Body of pancreas (tissue), 4 donors: Measurements from ENCODE around the gene NXPH4. TPM values are rescaled to one million over a fixed set of nuclear protein-coding genes. Genes with fewer than 3 reads are reported as not detected.

ENCODE experiments used
- ATAC-seq: fragments of 150-250 bp; one replicate; pipeline ENCODE4 v1.9.1; 2016
- DNase-seq, 4 donors: peaks; one replicate each; pipeline ENCODE4 v3.0.0-alpha.2; 2019
- H3K27ac ChIP-seq, 4 donors: fragments of 200-600 bp; sonication (generic); 1 replicate in 3 of 4; 2 replicates in 1 of 4; pipeline versions ENCODE4 v1.5.1 to v1.6.1; 2016 to 2019; ENCODE audit warnings: mild to moderate bottlenecking in 1 of 4, mixed read lengths in 1 of 4, moderate library complexity in 1 of 4
- H3K27me3 ChIP-seq, 2 donors: fragments of 200-600 bp; sonication (generic); one replicate each; pipeline ENCODE4 v1.6.0; 2016; ENCODE audit warnings: mild to moderate bottlenecking in 1 of 2
- H3K36me3 ChIP-seq, 2 donors: fragments of 200-600 bp; sonication (generic); replicated peaks in 1 of 2; 2 replicates each; pipeline ENCODE4 v1.5.1; 2016; ENCODE audit warnings: low read depth in 2 of 2; ENCODE audit not compliant: insufficient read depth in 1 of 2
- H3K4me1 ChIP-seq: fragments of 200-600 bp; sonication (generic); one replicate; pipeline ENCODE4 v1.6.0; 2016
- H3K4me3 ChIP-seq, 2 donors: fragments of 200-600 bp; sonication (generic); 1 replicate in 1 of 2; 2 replicates in 1 of 2; pipeline ENCODE4 v1.5.1; 2016 to 2019
- H3K9me3 ChIP-seq, 3 donors: fragments of 200-600 bp; sonication (generic); 1 replicate in 2 of 3; 2 replicates in 1 of 3; pipeline ENCODE4 v1.5.1; 2016
- CTCF ChIP-seq, 7 experiments: fragments of 450-650 bp in 4 of 7; fragments of 200-600 bp in 3 of 7; sonication (generic) in 3 of 7; IDR thresholded peaks; one replicate each; pipeline ENCODE4 v1.5.1; 2016 to 2019; ENCODE audit warnings: antibody characterized with exemption in 7 of 7
- POLR2A ChIP-seq, 3 donors: fragments of 450-650 bp; IDR thresholded peaks; one replicate each; pipeline ENCODE4 v1.6.1; 2016; ENCODE audit warnings: antibody characterized with exemption in 3 of 3, mild to moderate bottlenecking in 2 of 3
- WGBS, 2 donors: methylation state at CpG; one replicate each; pipeline ENCODE4 v1.1.5; 2017; 5-methylcytosine and 5-hydroxymethylcytosine counted together
- intact Hi-C: fragments of 100-400 bp; cut with DNase I; formaldehyde crosslinking; loops from one replicate; pipeline ENCODE4 v1.15.1; 2023
- total RNA-seq, 2 donors: library from RNA; depleted of rRNA; stranded (reverse); fragments of >200 nt; gene quantifications; one replicate each; pipeline ENCODE4 v1.1.0, GENCODE V29; 2016

NXPH4 gene
- total RNA-seq, 2 donors from 2014 or later = 2.9 to 4.6 TPM

GRCh38 chr12:57178213-57178612 lies 38.4 kb upstream of the NXPH4 start:
- Histone ChIP-seq H3K27ac (no peak overlapping the region), H3K36me3 (no peaks in the 10 kb centered on the region), H3K4me1 (no peaks in the 10 kb centered on the region), H3K9me3 (no peaks in the 10 kb centered on the region), H3K27me3 (no peaks in the 10 kb centered on the region), H3K4me3 (no peak overlapping the region)
- no peak for DNase-seq
- TF ChIP-seq POLR2A (IDR thresholded peaks at IDR 0.05) (no peak), CTCF (IDR thresholded peaks at IDR 0.05) (no peak)
- intact Hi-C loops = loop anchor here (5.0 kb wide), 1 partner anchor 46 kb away; no protein-coding TSS in a partner anchor
- WGBS, 2 donors = 84 to 90% methylated on average over 6 to 14 of the region's 14 CpGs
- no peak for ATAC-seq

GRCh38 chr12:57179331-57180086 lies 37.1 kb upstream of the NXPH4 start:
- Histone ChIP-seq H3K36me3 (no peaks in the 10 kb centered on the region), H3K4me1 (no peaks in the 10 kb centered on the region), H3K27ac (no peak overlapping the region), H3K9me3 (no peaks in the 10 kb centered on the region), H3K27me3 (no peaks in the 10 kb centered on the region), H3K4me3 (no peak overlapping the region)
- no peak for ATAC-seq
- intact Hi-C loops = loop anchor here (5.0 kb wide), 1 partner anchor 47 kb away; no protein-coding TSS in a partner anchor
- WGBS, 2 donors = 82 to 88% methylated on average over 22 to 27 of the region's 27 CpGs
- DNase-seq = no peak
- no peak for TF ChIP-seq POLR2A (IDR thresholded peaks at IDR 0.05)
- TF ChIP-seq CTCF (IDR thresholded peaks at IDR 0.05) = no peak

- no peak for ATAC-seq
- TF ChIP-seq POLR2A (IDR thresholded peaks at IDR 0.05) (no peak), CTCF (IDR thresholded peaks at IDR 0.05) (no peak)
- Histone ChIP-seq H3K27me3 (no peaks in the 10 kb centered on the region), H3K4me1 (no peaks in the 10 kb centered on the region), H3K36me3 (no peaks in the 10 kb centered on the region), H3K27ac (no peak overlapping the region), H3K4me3 (no peak overlapping the region), H3K9me3 (no peaks in the 10 kb centered on the region)
- DNase-seq = no peak
- WGBS, 2 donors = 88% methylated on average over 20 of the region's 20 CpGs; no CpG with 5 or more reads in 1 of the 2 donors
- intact Hi-C loops = no loop called here
Measured at GRCh38 chr12:57180321-57180989, 36.1 kb upstream of the NXPH4 start.

- ATAC-seq (no peak), DNase-seq (no peak)
- intact Hi-C loops = no loop called here
- Histone ChIP-seq H3K4me1 (no peaks in the 10 kb centered on the region), H3K36me3 (no peaks in the 10 kb centered on the region), H3K9me3 (no peaks in the 10 kb centered on the region), H3K4me3 (no peak overlapping the region), H3K27me3 (no peaks in the 10 kb centered on the region), H3K27ac (no peak overlapping the region)
- 72 to 77% methylated on average over 9 of the region's 9 CpGs for WGBS, 2 donors
- TF ChIP-seq CTCF (IDR thresholded peaks at IDR 0.05) (no peak), POLR2A (IDR thresholded peaks at IDR 0.05) (no peak)
Measured at GRCh38 chr12:57181072-57181471, 35.5 kb upstream of the NXPH4 start.
